ENCODE measurements around the gene CUL1.

Gene CUL1

GRCh38 chr7:148772297-148773089 is 73.8 kb downstream of the CUL1 start:
- peak; percentile 14 for DNase-seq

- no peak for DNase-seq
These were observed 74.6 kb downstream of the CUL1 start for GRCh38 chr7:148773334-148773733.

DNA sequence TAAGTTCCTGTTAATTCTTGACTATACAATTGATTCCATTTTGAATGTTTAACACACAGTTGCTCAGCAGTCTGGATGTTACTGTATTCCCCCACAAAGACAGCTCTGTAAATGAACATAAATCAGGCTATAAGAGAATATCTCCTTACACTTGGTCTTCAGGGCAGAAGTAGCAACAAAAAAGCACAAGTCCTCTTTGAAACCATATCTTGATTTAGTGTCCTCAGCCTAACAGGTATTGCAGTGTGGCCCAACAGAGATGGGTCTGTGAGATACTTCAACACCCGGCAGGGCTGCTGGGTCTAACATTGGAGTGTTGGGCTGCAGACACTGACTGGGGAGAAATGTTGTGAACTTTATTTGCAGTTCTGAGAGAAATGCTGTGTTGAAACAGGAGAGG is 75.8 kb downstream of the CUL1 start:
- no peak for DNase-seq

DNA sequence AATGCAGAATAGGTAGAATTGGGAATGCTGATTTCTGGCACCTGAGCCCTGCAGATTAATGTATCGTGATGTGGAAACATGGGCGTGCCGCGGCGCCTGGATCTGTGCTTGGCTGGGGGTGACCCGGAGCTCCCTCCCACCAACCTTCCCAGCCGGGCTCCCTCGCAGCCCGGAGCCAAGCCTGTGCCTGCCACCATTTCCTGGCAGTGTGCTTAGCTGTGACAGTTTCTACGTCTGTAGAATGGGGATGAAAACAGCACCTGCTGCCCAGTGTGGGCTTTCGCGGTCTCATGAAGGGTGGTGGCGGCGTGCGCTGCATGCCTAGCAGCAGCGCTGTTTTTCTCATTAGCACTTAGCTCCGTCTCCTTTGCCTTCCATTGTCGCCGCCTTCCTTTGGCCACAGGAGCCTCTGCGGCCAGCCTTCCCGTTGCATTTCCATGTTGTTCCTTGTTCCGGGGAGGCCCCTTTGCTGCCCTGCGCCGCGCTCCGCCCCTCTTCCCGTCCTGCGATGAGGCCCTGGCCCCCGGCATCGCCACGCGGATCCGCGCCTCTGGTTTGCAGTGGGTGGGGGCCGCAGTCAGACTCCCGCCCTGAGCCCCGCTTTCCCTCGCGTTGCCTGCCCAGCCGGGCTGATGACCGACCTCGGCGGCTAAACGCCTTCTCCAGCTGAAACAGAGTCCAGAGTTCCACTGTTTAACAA is 84.2 kb downstream of the CUL1 start:
- no peak for DNase-seq

DNA sequence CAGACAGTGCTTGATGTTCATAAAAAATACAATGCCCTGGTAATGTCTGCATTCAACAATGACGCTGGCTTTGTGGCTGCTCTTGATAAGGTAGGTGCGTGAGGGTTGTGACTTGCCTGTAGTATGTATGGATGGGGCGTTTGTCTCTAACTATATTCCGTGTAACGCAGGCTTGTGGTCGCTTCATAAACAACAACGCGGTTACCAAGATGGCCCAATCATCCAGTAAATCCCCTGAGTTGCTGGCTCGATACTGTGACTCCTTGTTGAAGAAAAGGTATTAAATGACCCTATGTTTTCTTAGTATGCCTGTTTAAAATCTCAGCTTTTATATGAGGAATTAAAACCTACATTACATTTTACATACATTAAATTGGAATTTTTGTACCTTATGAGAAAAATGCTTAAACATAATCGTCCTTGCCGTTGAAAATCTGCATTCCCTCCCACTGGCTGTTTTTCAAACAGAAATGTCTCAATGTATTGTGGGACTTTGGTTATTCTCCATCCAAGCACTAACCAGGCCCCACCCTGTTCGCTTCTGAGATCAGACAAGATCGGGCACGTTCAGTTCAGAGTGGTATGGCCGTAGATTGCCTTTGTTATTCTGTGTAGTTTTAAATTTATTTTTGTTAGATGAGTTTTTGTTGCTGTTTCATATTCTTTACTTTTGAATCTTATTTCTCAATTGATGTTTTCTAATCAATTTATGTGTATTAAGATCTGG is 85.3 kb downstream of the CUL1 start:
- no peak for DNase-seq

DNA sequence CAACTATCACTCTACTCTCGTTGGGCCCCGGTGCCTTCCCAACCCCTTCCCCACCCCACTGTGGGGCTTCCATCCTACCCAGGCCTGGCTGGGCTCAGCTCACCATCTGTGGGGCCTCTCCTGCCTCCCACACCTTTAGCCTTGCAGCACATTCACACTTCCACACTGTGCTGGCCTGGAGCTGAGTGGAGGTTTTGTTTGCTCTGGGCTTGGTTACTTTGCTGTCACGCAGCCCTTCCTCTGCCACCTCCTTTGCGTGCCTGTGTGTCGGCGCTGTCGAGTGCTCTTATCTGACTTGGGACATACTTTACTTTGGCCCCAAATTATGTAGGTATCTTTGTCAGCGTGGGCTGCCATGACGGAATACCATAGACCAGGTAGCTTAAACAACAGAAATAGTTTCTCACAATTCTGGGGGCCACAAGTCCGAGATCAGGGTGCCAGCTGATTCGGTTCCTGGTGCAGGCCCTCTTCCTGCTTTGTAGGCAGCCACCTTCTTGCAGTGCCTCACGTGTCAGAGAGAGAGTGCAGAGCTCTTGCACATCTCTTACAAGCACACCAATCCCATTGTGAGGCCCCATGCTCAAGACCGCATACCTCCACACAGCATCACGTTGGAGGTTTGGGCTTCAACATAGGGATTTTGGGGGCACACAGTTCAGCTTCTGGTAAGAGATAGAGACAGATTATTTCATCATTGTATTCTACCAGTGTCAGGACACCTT is 89.0 kb downstream of the CUL1 start:
- DNase-seq: no peak

- no peak for DNase-seq
These were observed 90.5 kb downstream of the CUL1 start for GRCh38 chr7:148789220-148789619.

GRCh38 chr7:148790131-148790726 is 91.5 kb downstream of the CUL1 start:
- DNase-seq: no peak

GRCh38 chr7:148790850-148791249 is 92.1 kb downstream of the CUL1 start:
- no peak for DNase-seq

DNA sequence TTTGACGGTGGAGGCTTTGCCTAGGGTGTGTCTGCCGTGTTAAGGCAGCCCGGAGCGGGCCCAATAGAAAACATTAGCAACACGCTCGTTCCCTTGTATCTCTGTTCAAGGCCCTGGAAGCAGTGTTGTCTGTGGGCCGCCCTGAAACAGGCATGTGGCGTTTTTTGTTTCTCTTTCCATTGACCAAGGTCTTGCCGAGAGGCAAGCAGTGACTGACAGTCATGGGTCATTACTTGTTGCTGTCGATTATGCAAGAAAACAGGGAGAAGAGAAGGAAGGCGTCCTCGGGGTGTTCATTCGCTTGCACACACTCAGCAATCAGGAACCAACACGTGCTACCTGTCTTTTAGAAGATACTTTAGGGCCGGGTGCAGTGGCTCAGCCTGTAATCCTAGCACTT is 92.8 kb downstream of the CUL1 start:
- no peak for DNase-seq

- no peak for DNase-seq
These were observed 94.9 kb downstream of the CUL1 start for GRCh38 chr7:148793590-148793989.

DNA sequence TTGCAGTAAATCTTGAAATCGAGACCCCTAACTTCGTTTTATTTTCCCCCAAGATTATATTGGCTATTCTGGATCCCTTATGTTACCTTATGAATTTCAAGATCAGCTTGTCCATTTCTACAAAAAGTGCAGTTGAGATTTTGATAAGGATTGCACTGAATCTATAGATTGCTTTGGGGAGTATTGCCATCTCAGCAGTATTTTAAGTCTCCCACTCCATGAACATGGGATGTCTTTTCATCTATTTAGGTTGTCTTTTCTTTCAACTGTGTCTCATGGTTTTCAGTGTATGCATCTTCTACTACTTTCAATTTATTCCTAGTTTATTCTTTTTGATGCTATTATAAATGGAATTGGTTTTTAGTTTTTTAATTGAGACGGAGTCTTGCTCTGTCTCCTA is 95.8 kb downstream of the CUL1 start:
- no peak for DNase-seq

- no peak for DNase-seq
These were observed 98.1 kb downstream of the CUL1 start for GRCh38 chr7:148796841-148797240.

GRCh38 chr7:148799893-148800555 is 101.3 kb downstream of the CUL1 start:
- DNase-seq: no peak

- DNase-seq: no peak
These were observed 102.0 kb downstream of the CUL1 start for GRCh38 chr7:148800677-148801076.

DNA sequence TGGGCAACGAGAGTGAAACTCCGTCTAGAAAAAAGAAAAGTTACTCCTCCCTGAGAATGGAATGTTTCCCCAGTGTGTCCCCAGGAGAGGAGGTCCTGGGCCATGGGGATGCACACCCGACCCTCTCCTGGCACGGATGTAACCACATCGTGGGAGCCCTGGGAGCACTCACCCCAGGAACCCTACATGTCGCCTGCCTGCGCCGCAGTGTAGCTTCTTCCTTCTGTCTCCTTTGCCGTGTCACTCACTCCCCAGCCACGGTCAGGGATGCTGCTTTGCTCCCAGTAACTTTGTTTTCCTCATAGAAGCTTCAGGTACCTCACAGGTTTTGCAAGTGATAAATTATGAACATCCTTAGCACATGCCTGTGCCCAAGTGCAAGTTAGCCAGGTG is 103.4 kb downstream of the CUL1 start:
- no peak for DNase-seq

- no peak for DNase-seq
These were observed 104.4 kb downstream of the CUL1 start for GRCh38 chr7:148803094-148803493.

DNA sequence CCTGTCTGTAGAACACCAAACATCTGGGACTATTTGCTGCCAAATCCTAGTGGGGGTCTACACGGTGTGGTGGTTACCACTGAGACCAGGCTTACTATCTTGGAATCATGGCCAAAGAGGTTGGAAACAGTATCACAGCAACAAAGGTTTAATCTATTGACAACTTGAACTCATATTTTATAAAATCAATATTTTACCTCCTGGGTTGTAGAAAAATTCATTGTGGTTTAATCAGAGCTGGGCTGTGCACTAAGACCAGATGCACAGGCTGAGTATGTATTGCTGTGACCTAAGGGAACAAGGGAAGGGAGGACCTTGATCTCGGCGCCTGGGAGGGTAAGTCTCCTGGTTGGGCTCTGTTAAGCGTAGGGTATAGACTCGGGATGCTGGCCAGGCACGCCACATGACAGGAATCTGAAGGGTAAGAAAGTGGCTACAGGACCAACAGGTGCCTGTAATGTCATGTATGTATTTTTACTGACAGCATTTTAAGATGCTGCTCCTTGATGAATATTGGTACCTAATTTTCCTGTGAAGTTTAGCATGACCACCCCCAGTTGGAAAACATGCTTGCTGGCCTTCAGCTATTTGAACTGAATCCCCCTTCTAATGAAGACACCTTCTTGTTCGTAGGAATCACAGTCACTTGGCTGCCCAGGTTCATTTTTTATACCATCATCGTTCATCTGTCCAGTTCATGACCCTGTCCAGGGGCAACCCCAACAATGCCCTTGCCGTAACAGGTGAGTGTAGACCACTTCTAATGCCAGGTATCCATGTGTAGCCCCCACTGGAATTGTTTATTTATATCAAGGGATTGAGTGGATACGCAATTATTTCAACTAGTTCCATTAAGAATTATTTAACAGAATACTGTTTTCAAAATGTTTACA is 105.9 kb downstream of the CUL1 start:
- DNase-seq: no peak

- DNase-seq: no peak
These were observed 107.5 kb downstream of the CUL1 start for GRCh38 chr7:148806187-148806586.

- DNase-seq: no peak
These were observed 108.7 kb downstream of the CUL1 start for GRCh38 chr7:148807436-148807835.

GRCh38 chr7:148809856-148810255 is 111.2 kb downstream of the CUL1 start:
- no peak for DNase-seq
